Suppressor macrophage treated with lipopolysaccharide for 1 hour (primary cell): ENCODE measurements around the gene TBC1D3B.

Experiments
- DNase-seq, 3 donors: peaks; one replicate each; pipeline ENCODE4 v3.0.0-alpha.2; 2020 to 2022

TBC1D3B gene

DNA sequence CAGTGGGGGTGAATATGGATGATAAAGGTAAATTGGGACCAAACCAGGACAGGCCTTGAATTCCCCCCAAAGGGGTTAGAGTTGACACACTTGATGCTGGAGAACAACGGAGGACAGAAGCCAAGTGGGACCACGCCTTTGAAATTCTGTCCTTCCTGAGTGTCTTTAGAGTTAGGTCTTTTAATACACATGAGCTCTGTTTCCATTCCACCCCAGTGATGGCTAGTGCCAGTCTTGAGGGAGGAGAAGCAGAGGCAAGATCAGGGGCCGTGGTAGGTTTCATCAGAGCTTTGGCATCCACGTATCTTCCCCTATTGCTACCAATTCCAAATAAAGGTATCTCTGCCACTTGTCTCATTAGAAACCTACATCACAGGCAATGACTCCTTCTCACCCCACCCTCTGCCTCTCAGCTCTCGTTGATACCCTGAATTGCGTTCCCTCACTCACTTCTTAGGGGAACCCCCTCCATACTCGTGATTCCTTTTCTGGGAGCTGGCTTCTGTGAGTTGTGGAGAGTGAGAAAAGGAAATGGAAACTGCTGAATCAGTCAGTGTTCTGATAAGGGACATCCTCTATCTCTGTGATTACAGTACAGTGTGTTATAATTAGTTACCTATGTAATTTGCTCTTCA, 22.5 kb upstream of the TBC1D3B start:
- peak; percentile 94 to 100 (median 97) for DNase-seq

DNA sequence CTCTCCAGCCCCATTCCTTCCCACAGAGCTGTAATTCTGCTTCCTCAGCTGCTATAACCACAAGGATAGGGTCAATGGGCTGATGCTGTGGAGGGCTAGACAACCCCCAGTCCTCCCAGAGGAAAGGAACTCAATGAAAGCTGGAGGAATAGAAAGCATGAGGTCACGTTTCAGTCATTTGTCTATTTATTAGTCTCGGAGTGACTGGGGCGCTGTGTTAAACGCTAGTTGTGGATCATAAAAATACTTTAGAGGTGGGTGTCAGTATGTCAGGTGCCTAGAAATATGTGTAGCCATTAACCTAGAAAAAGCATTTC, 20.9 kb upstream of the TBC1D3B start:
- DNase-seq: peak; percentile 89 to 100 (median 89)

GRCh38 chr17:36196131-36196486, 19.7 kb upstream of the TBC1D3B start:
- DNase-seq: peak in 1 of 3 donors; percentile 73

DNA sequence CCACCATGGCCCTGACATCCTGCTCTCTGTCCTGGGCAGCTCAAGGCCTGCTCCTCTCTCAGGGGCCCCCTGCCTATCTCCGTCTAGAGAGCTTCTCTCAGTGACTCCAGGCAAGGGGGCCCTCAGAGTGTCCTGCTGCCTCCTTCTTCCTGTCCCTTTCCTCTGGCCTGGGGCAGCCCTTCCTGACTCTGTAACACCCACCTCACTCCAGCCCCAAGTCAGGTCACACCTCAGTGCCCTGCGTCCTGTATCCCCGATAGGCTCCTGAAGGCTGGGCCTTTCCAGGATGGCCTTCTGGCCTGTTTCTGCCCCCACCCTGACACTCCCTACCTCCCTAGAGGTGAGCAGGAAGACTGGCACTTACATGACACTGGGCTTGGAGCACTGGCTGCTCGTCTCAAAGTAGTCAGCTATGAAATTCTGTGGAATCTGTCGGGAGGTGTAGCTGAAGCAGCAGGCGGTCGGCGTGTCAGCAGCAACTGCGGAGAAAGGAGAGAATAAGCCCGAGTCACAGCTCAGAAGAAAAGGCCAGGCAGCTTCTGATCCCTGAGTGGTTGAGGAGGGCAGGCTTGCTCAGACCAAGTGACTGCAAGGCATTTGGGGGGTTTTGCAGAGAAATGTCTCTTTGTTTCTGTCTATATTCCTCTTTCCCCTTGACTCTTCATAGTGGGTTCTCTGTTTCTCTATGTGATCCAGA, 19.1 kb upstream of the TBC1D3B start:
- peak; percentile 84 to 98 (median 85) for DNase-seq

DNA sequence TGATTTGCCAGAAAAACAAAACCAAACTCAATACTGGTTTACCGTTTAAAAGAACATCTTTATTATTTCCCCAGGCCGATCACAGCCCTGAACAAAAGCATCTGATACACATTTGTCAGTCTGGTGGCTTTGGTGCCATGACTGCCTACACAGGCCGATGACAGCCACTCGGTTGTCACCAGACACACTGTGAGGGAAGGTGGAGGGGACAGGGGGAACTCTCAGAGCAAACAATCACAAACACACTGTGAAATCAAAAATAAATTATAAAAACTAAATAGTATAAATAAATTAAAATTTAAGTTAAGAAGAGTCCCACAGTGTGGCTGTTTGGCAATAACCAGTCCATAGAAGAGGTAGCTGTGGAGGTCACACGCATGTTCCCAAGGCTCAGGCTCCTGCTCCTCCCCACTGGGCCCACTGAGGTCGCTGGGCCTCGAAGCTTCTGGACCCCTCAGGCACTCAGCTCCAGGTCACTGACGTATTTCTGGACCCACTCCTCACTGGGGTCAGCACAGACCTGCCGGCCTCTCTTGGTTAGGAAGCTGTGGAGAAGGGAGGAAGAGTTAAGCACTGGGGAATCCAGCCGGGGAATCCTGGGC, 18.5 kb upstream of the TBC1D3B start:
- DNase-seq: peak; percentile 80 to 95 (median 89)

GRCh38 chr17:36194147-36194831, 17.9 kb upstream of the TBC1D3B start:
- DNase-seq: peak; percentile 63 to 95 (median 94)

DNA sequence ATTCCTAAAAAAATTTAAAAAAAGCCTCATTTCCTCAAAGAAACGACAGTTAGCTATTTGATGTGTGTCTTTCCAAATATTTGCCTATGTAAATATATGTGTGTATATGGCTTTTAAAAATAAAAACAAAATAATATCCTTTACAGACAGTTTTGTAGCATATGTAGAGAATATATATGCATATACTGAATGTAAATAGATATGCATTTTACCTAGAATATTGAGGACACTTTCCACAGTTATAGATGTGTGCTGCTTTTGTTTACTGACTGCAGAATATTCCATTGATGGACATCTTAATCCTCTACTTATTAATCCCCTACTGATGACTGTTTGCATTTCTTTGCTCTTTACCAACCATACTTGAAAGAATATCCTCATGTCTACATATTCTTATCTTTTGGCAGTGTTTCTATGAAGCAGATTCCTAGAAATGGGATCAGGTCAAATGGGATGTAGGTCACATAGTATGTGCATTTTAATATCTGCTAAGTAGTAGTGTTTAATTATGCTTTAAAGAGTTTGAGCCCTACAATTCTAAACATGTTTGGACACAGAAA, 16.9 kb upstream of the TBC1D3B start:
- DNase-seq: peak in 2 of 3 donors; percentile 80 to 86

DNA sequence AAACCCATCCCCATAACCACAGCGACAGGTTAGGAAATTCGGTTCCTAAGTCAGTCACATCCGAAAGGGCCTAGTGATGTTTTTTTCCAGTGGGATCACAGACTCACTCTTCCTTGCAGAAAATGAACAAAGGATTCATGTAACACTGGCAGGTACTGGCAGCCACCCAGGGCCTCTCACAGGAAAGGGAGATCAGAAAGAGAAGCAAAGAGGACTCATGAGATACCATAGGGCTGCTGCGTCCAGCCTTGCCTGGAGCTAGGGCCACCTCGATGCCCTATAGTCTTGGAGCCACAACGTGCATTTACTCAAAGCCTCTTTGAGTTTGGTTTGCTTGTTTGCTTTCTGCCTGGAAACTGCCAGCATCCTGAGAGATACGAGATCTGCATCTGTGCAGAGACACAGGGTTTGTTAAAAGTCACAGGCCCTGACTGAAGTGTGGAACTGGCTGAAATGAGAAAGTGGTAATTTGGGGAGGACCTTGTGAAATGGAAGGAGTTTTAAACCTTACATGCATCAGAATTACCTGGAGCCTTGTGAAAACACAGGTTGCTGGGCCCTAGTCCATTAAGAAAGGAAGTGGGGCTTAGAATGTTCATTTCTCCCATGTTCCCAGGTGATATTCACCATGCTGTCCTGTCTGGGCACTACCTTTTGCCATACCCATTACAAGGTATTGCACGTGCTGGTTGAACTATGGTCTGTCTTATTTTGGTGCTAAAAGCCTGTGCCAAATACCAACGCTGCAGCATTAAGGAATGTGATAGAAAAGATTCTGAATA, 14.3 kb upstream of the TBC1D3B start:
- peak in 1 of 3 donors; percentile 57 for DNase-seq

DNA sequence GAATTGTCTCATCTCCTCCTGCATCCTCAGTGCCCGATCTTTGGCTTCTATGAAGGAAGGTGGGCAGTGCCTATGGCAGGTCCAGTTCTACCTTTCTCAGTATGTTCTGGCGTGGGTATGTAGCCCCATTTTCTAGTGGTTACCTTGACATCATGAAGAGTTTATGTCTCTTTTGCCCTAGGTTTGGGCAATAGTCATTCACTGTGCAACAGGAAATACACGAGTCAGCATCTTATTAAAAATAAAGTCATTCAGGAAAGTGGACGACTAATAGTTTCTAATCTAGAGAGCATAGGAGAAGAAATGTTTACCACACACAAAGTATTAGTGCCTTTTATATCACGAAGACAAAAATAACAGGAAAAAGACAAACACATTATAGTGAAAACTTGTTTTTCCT, 13.6 kb upstream of the TBC1D3B start:
- DNase-seq: peak in 2 of 3 donors; percentile 58 to 67

- DNase-seq: peak; percentile 87 to 99 (median 92)
Measured at GRCh38 chr17:36188891-36189306, 12.5 kb upstream of the TBC1D3B start.

DNA sequence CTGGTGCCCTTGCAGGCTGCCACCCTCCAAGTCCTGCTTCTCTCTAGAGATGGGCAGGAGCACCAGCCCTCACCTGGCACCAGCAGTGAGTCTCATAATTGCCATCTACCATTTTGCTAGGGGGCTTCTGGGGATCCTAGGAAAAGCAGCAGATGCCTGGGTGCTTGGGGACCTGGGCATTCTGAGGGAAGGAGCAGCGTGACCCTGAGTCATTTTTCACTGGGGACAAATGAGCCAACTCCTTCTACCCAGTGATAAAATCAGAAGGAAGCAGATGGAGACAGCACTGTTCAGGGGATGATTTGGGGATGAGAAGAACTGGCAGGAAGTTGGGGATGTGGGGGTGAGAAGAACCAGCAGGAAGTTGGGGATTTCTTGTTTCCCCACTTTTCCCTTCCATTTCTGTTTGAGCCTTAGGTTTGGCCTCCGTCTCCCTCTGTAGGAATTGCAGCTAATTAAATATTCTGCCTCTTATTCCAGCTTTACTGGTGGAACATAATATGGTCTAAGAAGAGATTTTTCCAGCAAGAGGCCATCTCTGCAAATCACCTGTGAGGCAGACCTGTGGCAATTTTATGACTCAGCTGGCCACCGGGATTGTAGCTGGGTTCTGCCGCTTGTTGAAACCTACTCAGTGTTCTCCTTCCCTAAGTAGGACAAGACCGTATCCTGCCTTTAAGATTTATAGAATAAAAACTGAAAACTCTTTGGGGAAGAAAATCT, 11.7 kb upstream of the TBC1D3B start:
- DNase-seq: peak; percentile 77 to 95 (median 78)

GRCh38 chr17:36186810-36187763, 10.7 kb upstream of the TBC1D3B start:
- DNase-seq: peak in 2 of 3 donors; percentile 38 to 66

DNA sequence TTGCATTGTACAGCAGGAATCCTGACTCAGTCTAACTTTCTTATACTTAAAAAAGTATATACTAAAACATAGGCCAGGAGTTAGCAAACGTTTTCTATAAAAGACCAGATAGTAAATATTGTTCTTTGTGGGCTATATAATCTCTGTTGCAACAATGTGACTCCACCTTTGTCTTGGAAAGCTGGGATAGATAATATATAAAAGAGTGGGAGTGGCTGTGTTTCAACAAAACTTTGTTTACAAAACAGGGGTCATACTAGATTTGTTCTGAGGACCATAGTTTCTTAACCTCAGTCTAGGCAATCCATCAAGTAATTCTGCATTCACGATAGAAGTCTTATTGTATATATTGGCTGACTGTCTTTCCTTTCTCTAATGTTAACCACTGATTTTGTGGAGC, 9.0 kb upstream of the TBC1D3B start:
- no peak for DNase-seq

GRCh38 chr17:36184023-36184765, 7.8 kb upstream of the TBC1D3B start:
- no peak for DNase-seq

GRCh38 chr17:36183001-36183971, 6.8 kb upstream of the TBC1D3B start:
- peak; percentile 77 to 93 (median 92) for DNase-seq

DNA sequence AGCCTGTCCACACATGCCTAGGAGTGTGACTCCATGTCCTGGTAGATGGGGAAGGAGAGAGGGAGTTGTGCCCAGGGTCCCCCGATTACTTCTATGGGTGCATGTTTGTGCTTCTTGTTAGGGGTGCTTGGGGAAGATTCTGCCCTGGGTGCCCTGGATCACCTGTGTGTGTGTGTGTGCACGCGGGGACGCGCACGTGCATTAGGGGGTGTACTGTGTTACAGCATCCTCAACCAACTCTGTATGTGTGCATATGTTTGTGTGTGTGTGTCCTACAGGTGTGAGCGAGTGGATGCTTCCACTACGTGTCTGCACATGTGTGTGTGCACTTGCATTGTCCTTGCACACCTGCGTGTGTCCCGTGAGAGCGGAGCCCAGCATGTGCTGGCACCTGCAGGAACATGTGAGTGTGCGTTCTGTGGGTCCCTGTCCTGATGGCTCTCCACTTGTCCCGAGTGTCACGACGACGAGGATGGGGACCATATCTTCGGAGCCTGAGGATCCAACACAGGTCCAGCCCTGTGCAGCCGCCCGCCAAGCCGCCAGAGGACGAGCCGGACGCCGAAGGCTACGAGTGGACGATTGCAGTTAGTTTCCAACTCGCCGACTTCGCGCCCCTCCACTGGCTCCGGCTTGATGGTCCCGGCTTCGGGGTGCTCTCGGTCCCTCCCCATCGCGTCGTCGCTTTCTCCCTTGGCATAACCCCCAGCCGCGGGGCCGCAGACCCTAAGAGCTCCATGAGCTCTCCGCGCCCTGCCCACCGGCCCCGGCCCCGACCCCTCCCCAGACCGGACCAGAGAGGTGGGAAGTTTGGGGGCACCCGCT, 6.0 kb upstream of the TBC1D3B start:
- DNase-seq: no peak

GRCh38 chr17:36181446-36182175, 5.2 kb upstream of the TBC1D3B start:
- peak in 1 of 3 donors; percentile 41 for DNase-seq
